Measurements from ENCODE around the gene GSN.

Gene GSN

GRCh38 chr9:121268851-121269641 is 1.1 kb downstream of the GSN start:
- Mint-ChIP-seq H3K27me3 (no peaks in the 10 kb centered on the region), H3K27ac (ENCODE audit: low read depth) (no peak overlapping the region), H3K4me3 (peak overlapping the region; percentile 82), H3K9me3 (no peaks in the 10 kb centered on the region), H3K4me1 (peaks cover 12% of the 10 kb centered on the region), H3K36me3 (ENCODE audit: insufficient read depth) (peaks cover 1% of the 10 kb centered on the region)
- ATAC-seq (replicated peaks; ENCODE audit: extremely low read depth, poor library complexity, severe bottlenecking): no peak
- DNase-seq (ENCODE audit: low spot score in 2 of 2): no peak

GRCh38 chr9:121269642-121270254 is 1.8 kb downstream of the GSN start:
- DNase-seq (ENCODE audit: low spot score in 2 of 2) (no peak), ATAC-seq (replicated peaks; ENCODE audit: extremely low read depth, poor library complexity, severe bottlenecking) (no peak)
- Mint-ChIP-seq H3K27me3 (no peaks in the 10 kb centered on the region), H3K27ac (ENCODE audit: low read depth) (no peak overlapping the region), H3K9me3 (no peaks in the 10 kb centered on the region), H3K4me3 (no peak overlapping the region), H3K36me3 (ENCODE audit: insufficient read depth) (peaks cover 1% of the 10 kb centered on the region), H3K4me1 (peaks cover 12% of the 10 kb centered on the region)

- Mint-ChIP-seq H3K4me3 (no peak overlapping the region), H3K27me3 (no peaks in the 10 kb centered on the region), H3K36me3 (ENCODE audit: insufficient read depth) (peaks cover 1% of the 10 kb centered on the region), H3K4me1 (peaks cover 12% of the 10 kb centered on the region), H3K9me3 (no peaks in the 10 kb centered on the region), H3K27ac (ENCODE audit: low read depth) (no peak overlapping the region)
- DNase-seq (ENCODE audit: low spot score in 2 of 2) (no peak), ATAC-seq (replicated peaks; ENCODE audit: extremely low read depth, poor library complexity, severe bottlenecking) (no peak)
Observed at GRCh38 chr9:121271368-121272341, 3.7 kb downstream of the GSN start.

- Mint-ChIP-seq H3K27ac (ENCODE audit: low read depth) (no peak overlapping the region), H3K4me3 (no peak overlapping the region), H3K9me3 (no peaks in the 10 kb centered on the region), H3K4me1 (peaks cover 12% of the 10 kb centered on the region), H3K27me3 (no peaks in the 10 kb centered on the region), H3K36me3 (ENCODE audit: insufficient read depth) (peaks cover 1% of the 10 kb centered on the region)
- no peak for DNase-seq (ENCODE audit: low spot score in 2 of 2)
- no peak for ATAC-seq (replicated peaks; ENCODE audit: extremely low read depth, poor library complexity, severe bottlenecking)
Observed at GRCh38 chr9:121272401-121272948, 4.5 kb downstream of the GSN start.

GRCh38 chr9:121273064-121273775 is 5.3 kb downstream of the GSN start:
- Mint-ChIP-seq H3K9me3 (no peaks in the 10 kb centered on the region), H3K27me3 (no peaks in the 10 kb centered on the region), H3K36me3 (ENCODE audit: insufficient read depth) (peaks cover 1% of the 10 kb centered on the region), H3K4me3 (no peak overlapping the region), H3K4me1 (peaks cover 11% of the 10 kb centered on the region), H3K27ac (ENCODE audit: low read depth) (no peak overlapping the region)
- ATAC-seq (replicated peaks; ENCODE audit: extremely low read depth, poor library complexity, severe bottlenecking) (no peak), DNase-seq (ENCODE audit: low spot score in 2 of 2) (no peak)

GRCh38 chr9:121274851-121275250 is 6.9 kb downstream of the GSN start:
- no peaks in the 10 kb centered on the region for H3K9me3 Mint-ChIP-seq
- ATAC-seq (replicated peaks; ENCODE audit: extremely low read depth, poor library complexity, severe bottlenecking) (no peak), DNase-seq (ENCODE audit: low spot score in 2 of 2) (no peak)
- H3K36me3 Mint-ChIP-seq (ENCODE audit: insufficient read depth): no peaks in the 10 kb centered on the region
- H3K4me1 Mint-ChIP-seq: peaks cover 5% of the 10 kb centered on the region
- H3K4me3 Mint-ChIP-seq: no peak overlapping the region
- no peak overlapping the region for H3K27ac Mint-ChIP-seq (ENCODE audit: low read depth)
- H3K27me3 Mint-ChIP-seq: no peaks in the 10 kb centered on the region

GRCh38 chr9:121275781-121276658 is 8.1 kb downstream of the GSN start:
- Mint-ChIP-seq H3K27me3 (no peaks in the 10 kb centered on the region), H3K36me3 (ENCODE audit: insufficient read depth) (no peaks in the 10 kb centered on the region), H3K4me1 (peaks cover 5% of the 10 kb centered on the region), H3K4me3 (no peak overlapping the region), H3K27ac (ENCODE audit: low read depth) (no peak overlapping the region), H3K9me3 (no peaks in the 10 kb centered on the region)
- no peak for ATAC-seq (replicated peaks; ENCODE audit: extremely low read depth, poor library complexity, severe bottlenecking)
- DNase-seq (ENCODE audit: low spot score in 2 of 2): no peak

GRCh38 chr9:121277026-121277425 is 9.1 kb downstream of the GSN start:
- Mint-ChIP-seq H3K36me3 (ENCODE audit: insufficient read depth) (no peaks in the 10 kb centered on the region), H3K27me3 (no peaks in the 10 kb centered on the region), H3K9me3 (no peaks in the 10 kb centered on the region), H3K4me3 (no peak overlapping the region), H3K27ac (ENCODE audit: low read depth) (no peak overlapping the region), H3K4me1 (peaks cover 10% of the 10 kb centered on the region)
- ATAC-seq (replicated peaks; ENCODE audit: extremely low read depth, poor library complexity, severe bottlenecking) (no peak), DNase-seq (ENCODE audit: low spot score in 2 of 2) (no peak)

- Mint-ChIP-seq H3K36me3 (ENCODE audit: insufficient read depth) (no peaks in the 10 kb centered on the region), H3K27me3 (no peaks in the 10 kb centered on the region), H3K27ac (ENCODE audit: low read depth) (no peak overlapping the region), H3K4me3 (no peak overlapping the region), H3K9me3 (no peaks in the 10 kb centered on the region), H3K4me1 (peaks cover 10% of the 10 kb centered on the region)
- no peak for DNase-seq (ENCODE audit: low spot score in 2 of 2)
- ATAC-seq (replicated peaks; ENCODE audit: extremely low read depth, poor library complexity, severe bottlenecking): no peak
Observed at GRCh38 chr9:121277518-121278295, 9.7 kb downstream of the GSN start.

GRCh38 chr9:121278477-121279261 is 10.7 kb downstream of the GSN start:
- no peaks in the 10 kb centered on the region for H3K36me3 Mint-ChIP-seq (ENCODE audit: insufficient read depth)
- H3K4me1 Mint-ChIP-seq: peaks cover 10% of the 10 kb centered on the region
- H3K9me3 Mint-ChIP-seq: no peaks in the 10 kb centered on the region
- no peaks in the 10 kb centered on the region for H3K27me3 Mint-ChIP-seq
- H3K4me3 Mint-ChIP-seq: no peak overlapping the region
- no peak for ATAC-seq (replicated peaks; ENCODE audit: extremely low read depth, poor library complexity, severe bottlenecking)
- H3K27ac Mint-ChIP-seq (ENCODE audit: low read depth): no peak overlapping the region
- no peak for DNase-seq (ENCODE audit: low spot score in 2 of 2)
